Caco-2 (cell line): ENCODE data around the gene CREB3L2. TPM values are rescaled to one million over a fixed set of nuclear protein-coding genes. Genes with fewer than 3 reads are reported as not detected.

Source experiments
- BruUV-seq: library from RNA; stranded (reverse); fragments of 400-500 nt; replicated peaks from 2 replicates; lab custom pipeline; 2021; lab: Mats Ljungman, UMichigan
- CTCF ChIA-PET: fragments of 300-600 bp; sonication (Branson Sonifier 250); formaldehyde crosslinking; loops from one replicate; lab custom pipeline; 2022; ENCODE audit warnings: antibody characterized with exemption; lab: Charles Lee
- POLR2A ChIA-PET: fragments of 300-600 bp; sonication (Branson Sonifier 250); formaldehyde crosslinking; loops from one replicate; lab custom pipeline; 2022; ENCODE audit warnings: antibody characterized with exemption; lab: Charles Lee
- DNase-seq, 2 experiments: peaks; one replicate each; pipeline versions ENCODE4 v3.0.0 to v3.0.0-alpha.2; 2020 to 2022
- H3K27me3 ChIP-seq: replicated peaks from 2 replicates; pipeline ENCODE4 v1.6.0; 2011; ENCODE audit warnings: low read length; ENCODE audit not compliant: control insufficient read depth, insufficient read depth
- H3K36me3 ChIP-seq: 2 replicates; pipeline ENCODE4 v1.5.1; 2011; ENCODE audit warnings: low read length; ENCODE audit not compliant: control insufficient read depth, insufficient read depth
- H3K4me1 ChIP-seq: fragments of 250-450 bp; sonication (Bioruptor Pico); 2 replicates; pipeline ENCODE4 v1.5.1; 2020; ENCODE audit warnings: mild to moderate bottlenecking
- H3K4me3 ChIP-seq: 2 replicates; pipeline ENCODE4 v1.5.1; 2011; ENCODE audit warnings: low read depth, mild to moderate bottlenecking, control low read depth, low read length
- H3K9me3 ChIP-seq: fragments of 250-450 bp; sonication (Bioruptor Pico); 2 replicates; pipeline ENCODE4 v1.5.1; 2020; ENCODE audit warnings: mild to moderate bottlenecking, moderate library complexity
- H3K27ac Mint-ChIP-seq: one replicate; pipeline ENCODE4 v1.8.0; 2022; ENCODE audit warnings: mixed read lengths; ENCODE audit not compliant: unreplicated experiment
- H3K27me3 Mint-ChIP-seq: one replicate; pipeline ENCODE4 v1.8.0; 2022; ENCODE audit warnings: mixed read lengths; ENCODE audit not compliant: insufficient read depth, unreplicated experiment
- H3K36me3 Mint-ChIP-seq: one replicate; pipeline ENCODE4 v1.8.0; 2022; ENCODE audit warnings: mild to moderate bottlenecking, mixed read lengths; ENCODE audit not compliant: insufficient read depth, unreplicated experiment
- H3K4me1 Mint-ChIP-seq: one replicate; pipeline ENCODE4 v1.8.0; 2022; ENCODE audit warnings: low read depth, mixed read lengths; ENCODE audit not compliant: unreplicated experiment
- H3K4me3 Mint-ChIP-seq: one replicate; pipeline ENCODE4 v1.8.0; 2022; ENCODE audit warnings: mild to moderate bottlenecking, moderate library complexity, mixed read lengths; ENCODE audit not compliant: unreplicated experiment
- H3K9me3 Mint-ChIP-seq: one replicate; pipeline ENCODE4 v1.8.0; 2022; ENCODE audit warnings: mixed read lengths; ENCODE audit not compliant: unreplicated experiment
- CTCF ChIP-seq, 2 experiments: fragments of 200-600 bp in 1 of 2; IDR thresholded peaks; 1 replicate in 1 of 2; 2 replicates in 1 of 2; pipeline versions ENCODE4 v1.5.1 to v1.8.0; 2011 to 2022; ENCODE audit warnings: antibody characterized with exemption in 1 of 2, control low read depth in 1 of 2, inconsistent platforms in 1 of 2, low read depth in 1 of 2, low read length in 1 of 2, mild to moderate bottlenecking in 1 of 2, moderate library complexity in 1 of 2; ENCODE audit not compliant: insufficient read depth in 1 of 2, severe bottlenecking in 1 of 2, unreplicated experiment in 1 of 2
- intact Hi-C: fragments of 100-400 bp; cut with micrococcal nuclease; formaldehyde crosslinking; loops from one replicate; pipeline ENCODE4 v1.10.0; 2022; ENCODE audit not compliant: unreplicated experiment
- total RNA-seq: library from RNA; stranded (reverse); gene quantifications from 2 replicates; pipeline ENCODE4 v1.2.3, GENCODE V29; 2022

The CREB3L2 gene
- total RNA-seq, 1 experiment from 2014 or later: 123 TPM

- H3K9me3 Mint-ChIP-seq: no peaks in the 10 kb centered on the region
- intact Hi-C loops: loop anchor here (1.0 to 2.0 kb wide), 8 partner anchors 11 to 736 kb away; partner anchors contain the start of gene TRIM24
- ChIA-PET POLR2A (no interaction called here), CTCF (interaction anchor here (1.0 to 1.9 kb wide), 6 partner anchors 10 to 101 kb away, joined by 3 to 11 read pairs (median 6); no protein-coding TSS in a partner anchor)
- Histone ChIP-seq H3K36me3 (peaks cover 3% of the 10 kb centered on the region; the same call in 1 of the 2 replicates), H3K9me3 (no peaks in the 10 kb centered on the region), H3K4me1 (peaks cover 27% of the 10 kb centered on the region), H3K27me3 (no peaks in the 10 kb centered on the region), H3K4me3 (no peak overlapping the region)
- no peaks in the 10 kb centered on the region for H3K27me3 Mint-ChIP-seq
- peaks cover 21% of the 10 kb centered on the region for H3K36me3 Mint-ChIP-seq
- H3K4me3 Mint-ChIP-seq: peak overlapping the region; percentile 93
- no peak for DNase-seq
- TF ChIP-seq CTCF (IDR thresholded peaks at IDR 0.05; ENCODE audit: insufficient read depth in 1 of 2, low read depth in 1 of 2, low read length in 1 of 2, severe bottlenecking in 1 of 2, unreplicated experiment in 1 of 2): no peak
- peak overlapping the region; percentile 91 for H3K27ac Mint-ChIP-seq
- H3K4me1 Mint-ChIP-seq: peaks cover 16% of the 10 kb centered on the region
- BruUV-seq: no TSS peak
Observed at GRCh38 chr7:138002828-138003189, 923 bp upstream of the CREB3L2 start.

- BruUV-seq: TSS peak; percentile 43
- Histone ChIP-seq H3K9me3 (no peaks in the 10 kb centered on the region), H3K36me3 (peaks cover 3% of the 10 kb centered on the region; the same call in 1 of the 2 replicates), H3K27me3 (no peaks in the 10 kb centered on the region), H3K4me3 (peak overlapping the region; percentile 100), H3K4me1 (peaks cover 27% of the 10 kb centered on the region)
- H3K36me3 Mint-ChIP-seq: peaks cover 22% of the 10 kb centered on the region
- ChIA-PET POLR2A (interaction anchor here (1.2 to 1.9 kb wide), 3 partner anchors 11 to 49 kb away, joined by 4 to 22 read pairs (median 6); no protein-coding TSS in a partner anchor), CTCF (interaction anchor here (0.7 to 1.9 kb wide), 13 partner anchors 10 to 159 kb away, joined by 3 to 11 read pairs (median 4); no protein-coding TSS in a partner anchor)
- H3K4me1 Mint-ChIP-seq: peaks cover 16% of the 10 kb centered on the region
- peak; percentile 99 for DNase-seq
- H3K27ac Mint-ChIP-seq: peak overlapping the region; percentile 91
- H3K4me3 Mint-ChIP-seq: peak overlapping the region; percentile 93
- H3K9me3 Mint-ChIP-seq: no peaks in the 10 kb centered on the region
- TF ChIP-seq CTCF (IDR thresholded peaks at IDR 0.05; ENCODE audit: insufficient read depth in 1 of 2, low read depth in 1 of 2, low read length in 1 of 2, severe bottlenecking in 1 of 2, unreplicated experiment in 1 of 2): peak; percentile 81 to 86
- H3K27me3 Mint-ChIP-seq: no peaks in the 10 kb centered on the region
- intact Hi-C loops: loop anchor here (1.0 to 2.0 kb wide), 8 partner anchors 10 to 737 kb away; partner anchors contain the start of gene TRIM24
Observed at GRCh38 chr7:138002096-138002827, 376 bp upstream of the CREB3L2 start.

- Mint-ChIP-seq H3K27ac (peak overlapping the region; percentile 91), H3K4me1 (peaks cover 23% of the 10 kb centered on the region), H3K4me3 (peak overlapping the region; percentile 93), H3K27me3 (no peaks in the 10 kb centered on the region), H3K36me3 (peaks cover 40% of the 10 kb centered on the region), H3K9me3 (no peaks in the 10 kb centered on the region)
- Histone ChIP-seq H3K4me1 (peaks cover 27% of the 10 kb centered on the region), H3K27me3 (no peaks in the 10 kb centered on the region), H3K36me3 (peaks cover 3% of the 10 kb centered on the region; the same call in 1 of the 2 replicates), H3K4me3 (peak overlapping the region; percentile 100), H3K9me3 (no peaks in the 10 kb centered on the region)
- intact Hi-C loops: no loop called here
- CTCF ChIA-PET: interaction anchor here (0.6 to 1.1 kb wide), 3 partner anchors 33 to 96 kb away, joined by 3 to 16 read pairs (median 3); no protein-coding TSS in a partner anchor
- no peak for TF ChIP-seq CTCF (IDR thresholded peaks at IDR 0.05; ENCODE audit: insufficient read depth in 1 of 2, low read depth in 1 of 2, low read length in 1 of 2, severe bottlenecking in 1 of 2, unreplicated experiment in 1 of 2)
- POLR2A ChIA-PET: interaction anchor here (0.6 kb wide), 1 partner anchor 16 kb away, joined by 5 read pairs; no protein-coding TSS in a partner anchor
- DNase-seq: peak; percentile 60 to 65
- no TSS peak for BruUV-seq
Observed at GRCh38 chr7:138000081-138000701, 1.7 kb downstream of the CREB3L2 start.
